HTERT RPE-1 (cell line): ENCODE measurements around the gene CRYBB3.

Experiments used
- in situ Hi-C: fragments of 300-500 bp; cut with MboI; formaldehyde crosslinking; loops from 4 replicates; pipeline ENCODE4 v1.14.3; 2020; ENCODE audit warnings: low sequenced_read_pairs

CRYBB3 gene

GRCh38 chr22:25199731-25200520 is at the start of gene CRYBB3:
Gene CRYBB3, plus strand, starts transcription at chr22:25199858. Its CDS starts 1,539 bp downstream, at chr22:25201397.
- in situ Hi-C loops, result no loop called here

DNA sequence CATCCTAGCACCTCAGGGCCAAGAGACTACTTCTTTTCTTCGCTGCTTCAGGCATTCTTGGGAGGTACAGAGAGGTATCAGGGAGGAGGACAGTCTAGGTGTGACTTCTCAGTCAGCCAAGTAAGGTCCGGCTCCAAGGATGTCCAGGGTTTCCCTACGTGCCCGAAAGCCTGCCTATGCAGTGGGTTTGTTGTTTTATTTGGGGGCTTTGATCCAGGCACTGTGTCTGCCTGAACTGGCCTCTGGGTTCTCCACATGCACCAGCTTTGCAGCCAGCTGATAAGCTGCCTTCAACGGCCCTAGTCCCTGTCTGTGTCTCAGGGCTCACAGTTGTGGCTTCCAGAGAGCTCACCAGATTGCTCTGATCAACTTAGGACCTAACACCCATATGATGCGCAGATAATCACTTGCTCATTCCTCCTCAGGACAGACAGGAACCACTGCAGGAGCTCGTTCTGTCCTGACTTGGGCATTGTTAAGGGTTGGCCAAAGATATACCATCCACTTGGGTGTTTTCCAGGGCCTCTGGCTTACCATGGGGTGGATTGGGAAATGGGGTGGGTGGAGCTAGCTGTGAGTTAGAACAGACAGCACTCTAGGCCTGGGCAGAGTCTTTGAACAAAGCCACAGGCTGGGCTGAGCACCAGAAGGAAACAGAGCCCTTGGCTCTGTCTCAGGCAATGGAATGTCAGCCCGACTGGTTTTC is 45.5 kb upstream of the CRYBB3 start:
- in situ Hi-C loops, result no loop called here

- in situ Hi-C loops, result no loop called here
These were observed 45.0 kb upstream of the CRYBB3 start for GRCh38 chr22:25154667-25154999.

DNA sequence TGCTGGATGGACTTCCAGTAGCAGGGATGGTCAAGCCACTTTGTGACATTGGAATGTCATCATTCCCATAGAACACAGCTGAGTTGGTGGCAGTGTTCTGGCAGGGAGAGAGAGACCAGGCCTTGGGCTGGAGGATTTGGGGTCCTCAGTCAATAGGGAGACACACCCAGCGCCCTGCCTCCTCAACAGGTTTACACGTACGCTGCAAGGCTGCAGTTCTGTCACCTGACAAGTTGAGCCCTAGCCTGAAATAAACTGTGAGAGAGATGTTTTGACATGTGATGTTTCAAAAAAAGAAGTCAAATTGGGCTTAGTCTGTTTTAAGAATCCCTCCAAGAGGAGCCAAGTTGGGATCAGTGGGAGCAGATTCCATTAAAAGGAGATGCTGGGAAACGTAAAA is 42.9 kb upstream of the CRYBB3 start:
- in situ Hi-C loops, result no loop called here

DNA sequence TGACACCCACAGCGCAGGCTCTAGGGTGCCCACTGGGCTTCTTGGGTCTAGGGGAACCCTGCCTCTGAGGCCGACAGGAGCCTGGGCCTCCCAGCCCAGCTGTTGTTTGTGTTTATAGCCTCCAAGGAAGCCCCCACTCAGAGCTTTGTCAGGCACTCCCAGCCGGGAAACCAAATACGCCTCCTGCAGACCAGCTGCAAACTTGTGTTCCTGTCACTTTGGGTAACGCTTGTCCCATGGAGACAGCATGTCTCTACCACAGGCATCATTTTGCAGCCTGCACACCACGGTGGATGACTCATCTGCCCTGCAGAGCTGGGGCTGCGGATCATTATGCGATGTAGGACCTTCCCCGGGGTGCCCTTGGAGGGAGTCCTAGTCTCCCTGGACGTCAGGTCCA is 40.6 kb upstream of the CRYBB3 start:
- in situ Hi-C loops, result no loop called here

DNA sequence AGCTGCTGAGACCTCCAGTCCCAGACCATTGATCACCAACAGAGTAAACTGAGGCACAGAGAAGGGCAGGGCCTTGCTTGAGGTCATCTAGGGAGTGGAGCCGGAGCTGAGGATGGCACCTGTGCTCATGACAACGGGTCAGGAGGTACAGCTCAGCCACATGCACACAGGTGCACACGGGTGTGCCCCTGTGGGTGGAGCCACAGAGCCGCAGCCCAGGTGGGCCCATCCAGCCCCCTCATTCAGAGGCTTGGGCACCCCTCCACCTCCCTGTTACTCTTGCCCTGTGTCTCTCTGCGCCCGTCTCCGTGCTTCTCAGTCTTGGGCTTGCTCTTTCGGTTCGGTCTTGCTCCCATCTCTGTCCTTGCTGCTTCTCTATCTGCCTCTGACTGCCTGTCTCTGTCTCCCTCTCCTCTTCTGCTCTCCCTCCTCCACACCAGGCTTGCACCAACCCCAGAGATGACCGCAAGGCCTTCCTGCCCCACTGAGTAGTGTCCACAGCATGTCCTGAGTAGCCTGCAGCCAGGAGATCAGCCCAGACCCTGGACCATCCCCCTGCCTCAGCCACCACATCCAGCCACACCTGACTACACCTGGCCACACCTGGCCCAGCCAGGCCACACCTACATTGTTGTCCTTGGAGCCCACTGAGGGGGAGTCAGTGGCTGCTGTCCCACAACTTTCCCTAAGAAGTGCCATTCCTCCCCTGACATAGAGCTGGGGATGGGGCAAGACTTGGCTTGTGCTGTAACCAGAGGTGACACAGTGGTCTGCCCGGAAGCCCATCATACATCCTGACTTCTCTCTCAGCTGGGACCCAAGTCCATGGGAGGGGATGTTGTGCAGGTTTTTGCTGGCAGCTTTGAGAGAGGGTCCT is 39.3 kb upstream of the CRYBB3 start:
- in situ Hi-C loops, result no loop called here

DNA sequence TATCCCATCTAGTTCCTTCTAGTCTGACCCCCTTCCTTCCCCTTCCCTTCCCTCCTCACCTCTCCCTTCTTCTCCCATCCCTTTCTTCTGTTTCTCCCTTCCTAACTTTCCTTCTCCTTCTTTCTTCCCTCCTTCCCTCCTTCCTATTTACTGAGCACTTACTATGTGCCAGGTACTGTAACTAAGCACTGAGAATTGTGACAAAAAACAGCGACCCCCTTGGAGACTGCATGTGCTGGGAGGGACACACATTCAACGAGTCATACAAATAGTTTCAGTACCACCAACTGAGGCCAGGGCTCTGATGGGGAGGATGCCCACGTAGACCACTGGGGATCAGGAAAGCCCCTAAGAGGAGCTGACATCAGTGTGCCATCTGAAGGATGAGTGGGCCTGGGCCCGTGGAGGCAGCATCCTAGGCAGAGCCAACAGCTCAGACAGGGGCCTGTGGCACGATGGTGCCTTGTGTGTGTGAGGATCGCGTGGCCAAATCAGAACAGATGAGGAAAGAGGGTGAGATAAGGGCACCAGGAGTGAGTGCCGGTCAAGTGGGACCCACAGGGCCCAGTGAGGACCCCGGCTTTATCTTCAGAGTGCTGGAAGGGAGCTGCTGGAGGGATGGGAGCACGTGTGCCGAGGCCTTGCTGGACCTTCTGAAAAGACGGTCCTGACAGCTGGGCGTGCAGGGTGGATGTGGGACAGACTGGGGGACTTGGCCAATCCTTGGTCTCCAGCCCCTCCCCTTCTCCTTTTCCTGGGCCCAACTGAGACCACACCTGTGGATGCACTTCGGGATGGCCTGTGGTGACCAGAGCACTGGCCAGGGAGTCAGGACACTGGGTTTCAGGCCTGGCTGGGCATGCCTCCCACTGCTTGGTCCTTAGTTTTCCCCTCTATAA is 38.4 kb upstream of the CRYBB3 start:
- in situ Hi-C loops, result no loop called here

- in situ Hi-C loops, result no loop called here
These were observed 37.6 kb upstream of the CRYBB3 start for GRCh38 chr22:25161916-25162530.

DNA sequence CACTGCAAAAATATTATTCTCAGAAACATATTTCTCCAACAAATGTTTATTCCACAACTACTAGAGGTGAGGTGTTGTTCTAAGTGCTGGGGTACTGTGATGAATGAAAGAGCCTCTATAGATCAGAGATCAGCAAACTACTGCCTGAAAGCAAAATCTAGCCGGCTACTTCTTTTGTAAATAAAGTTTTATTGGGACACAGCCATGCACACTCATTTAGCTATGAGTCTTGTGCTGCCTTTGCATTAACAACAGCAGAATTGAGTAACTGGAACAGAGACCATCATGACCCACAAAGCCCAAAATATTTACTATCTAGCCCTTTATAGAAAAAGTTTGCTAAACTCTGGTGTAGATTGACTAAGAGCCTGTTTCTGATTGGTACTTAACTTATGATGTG is 37.1 kb upstream of the CRYBB3 start:
- in situ Hi-C loops, result no loop called here

GRCh38 chr22:25165785-25166184 is 33.9 kb upstream of the CRYBB3 start:
- in situ Hi-C loops, result no loop called here

DNA sequence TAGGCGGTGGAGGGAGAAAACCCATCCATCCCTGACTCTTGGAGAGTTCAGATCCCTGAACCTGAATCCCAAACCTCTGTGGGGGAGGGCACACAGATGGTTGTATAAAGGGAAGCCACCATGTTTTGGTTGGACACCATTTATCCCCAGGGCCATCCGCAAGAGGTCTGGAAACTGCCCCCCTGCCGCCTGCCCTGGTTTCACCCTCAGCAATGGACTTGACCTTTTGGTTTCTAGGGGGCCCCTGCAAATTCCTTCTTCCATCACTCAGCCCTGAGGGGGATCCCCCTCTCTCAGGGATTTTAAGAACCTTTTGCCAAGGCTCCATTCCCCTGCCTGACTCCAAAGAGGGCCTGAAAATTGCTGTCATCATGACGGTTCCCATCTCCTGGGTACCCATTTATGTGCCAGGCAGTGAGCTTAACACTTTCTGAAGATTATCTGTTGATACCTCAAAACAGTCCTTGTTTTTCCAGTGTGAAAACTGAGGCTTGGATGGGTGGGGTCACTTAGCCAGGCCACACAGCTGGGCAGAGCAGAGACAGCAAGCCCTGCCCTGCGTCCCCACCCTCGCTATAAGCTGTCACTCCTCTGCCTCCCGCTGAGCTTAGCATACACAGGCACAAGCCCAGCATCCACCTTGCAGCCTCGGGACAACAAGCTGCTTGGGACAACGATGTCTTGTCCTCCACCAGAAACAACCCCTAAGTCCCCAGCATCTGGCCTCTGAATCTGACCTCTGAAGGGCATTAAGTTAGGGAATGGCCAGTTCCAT is 33.2 kb upstream of the CRYBB3 start:
- in situ Hi-C loops, result no loop called here

DNA sequence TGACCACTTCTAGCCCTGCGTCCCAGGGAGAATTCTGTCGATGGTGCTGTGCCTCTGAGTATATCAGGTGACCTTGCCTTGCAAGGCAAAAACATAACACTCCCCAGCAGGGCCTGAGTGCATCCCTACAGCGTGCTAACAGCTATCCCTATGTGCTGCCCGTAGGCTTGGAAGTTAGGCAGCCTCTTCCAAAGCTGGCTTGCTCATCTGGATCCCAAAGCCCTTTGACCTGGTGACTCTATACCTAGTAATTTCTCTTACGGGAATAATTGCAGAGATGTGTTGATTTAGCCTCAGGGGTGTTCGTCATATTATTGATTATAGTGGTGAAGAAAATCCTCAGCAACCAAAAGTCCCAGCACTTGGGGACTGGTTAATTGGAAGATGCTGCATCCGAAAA is 32.6 kb upstream of the CRYBB3 start:
- in situ Hi-C loops, result no loop called here

DNA sequence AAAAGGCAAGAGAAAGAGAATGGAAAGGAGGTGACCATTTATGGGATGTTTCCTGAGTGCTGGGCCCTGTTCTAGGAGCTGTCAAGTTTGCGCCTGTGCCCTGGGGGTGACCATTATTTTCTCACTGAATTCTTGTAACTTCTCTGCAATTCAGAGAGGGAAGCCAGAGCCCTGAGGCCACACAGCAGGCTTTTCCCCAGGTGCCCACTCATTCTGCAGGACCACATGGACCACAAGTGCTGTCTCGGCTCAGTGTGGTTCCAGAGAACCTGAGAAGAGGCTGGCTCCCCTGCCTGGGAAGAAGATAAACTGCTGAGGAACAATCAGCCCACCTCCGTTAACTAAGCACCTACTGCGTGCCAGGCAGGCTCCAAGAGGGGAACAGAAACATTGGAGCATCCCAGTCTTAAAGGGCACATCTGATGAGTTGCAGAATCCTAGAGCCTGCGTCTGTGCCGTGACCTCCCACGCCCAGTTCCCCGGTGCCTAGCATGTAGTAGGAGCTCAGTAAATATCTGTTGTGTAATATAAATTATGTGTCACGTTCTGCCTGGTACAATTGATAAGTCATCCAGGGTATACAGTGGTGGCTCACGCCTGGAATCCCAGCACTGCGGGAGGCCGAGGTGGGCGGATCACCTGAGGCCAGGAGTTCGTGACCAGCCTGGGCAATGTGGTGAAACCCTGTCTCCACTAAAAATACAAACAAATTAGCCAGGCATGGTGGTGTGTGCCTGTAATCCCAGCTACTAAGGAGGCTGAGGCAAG is 31.6 kb upstream of the CRYBB3 start:
- in situ Hi-C loops, result no loop called here

- in situ Hi-C loops, result no loop called here
These were observed 30.2 kb upstream of the CRYBB3 start for GRCh38 chr22:25169278-25170031.

DNA sequence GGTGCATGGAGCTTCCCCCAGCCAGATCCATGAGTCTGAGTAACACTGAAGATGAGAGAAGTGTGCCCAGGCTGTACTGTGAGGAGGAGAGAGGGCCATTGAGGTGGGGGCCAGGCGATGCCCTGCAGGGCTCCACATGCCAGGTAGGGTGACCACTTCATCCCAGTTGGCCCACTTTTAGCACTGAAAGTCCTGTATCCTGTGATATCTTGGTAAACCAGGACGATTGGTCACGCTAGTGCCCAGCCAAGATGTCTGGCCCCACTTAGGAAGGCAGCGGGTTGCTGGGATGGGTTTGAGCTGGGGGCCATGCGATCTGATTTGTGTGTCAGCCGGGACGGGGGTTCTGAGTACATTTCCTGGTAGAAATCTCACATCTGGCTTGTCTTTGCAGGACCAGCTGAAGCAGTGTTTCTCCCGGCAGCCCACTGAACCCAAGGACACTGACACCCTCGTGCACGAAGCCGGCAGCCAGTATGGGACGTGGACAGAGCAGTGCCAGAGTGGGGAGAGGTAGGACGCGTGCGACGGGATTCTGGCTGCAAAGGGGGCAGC is 29.2 kb upstream of the CRYBB3 start:
- in situ Hi-C loops, result no loop called here

GRCh38 chr22:25172153-25172552 is 27.5 kb upstream of the CRYBB3 start:
- in situ Hi-C loops, result no loop called here

GRCh38 chr22:25174156-25174887 is 25.3 kb upstream of the CRYBB3 start:
- in situ Hi-C loops, result no loop called here
